ENCODE results near the gene SLU7. TPM values are rescaled to one million over a fixed set of nuclear protein-coding genes. Genes with fewer than 3 reads are reported as not detected.

Gene SLU7
- polyA plus RNA-seq, 1 experiment = 12.5 TPM

DNA sequence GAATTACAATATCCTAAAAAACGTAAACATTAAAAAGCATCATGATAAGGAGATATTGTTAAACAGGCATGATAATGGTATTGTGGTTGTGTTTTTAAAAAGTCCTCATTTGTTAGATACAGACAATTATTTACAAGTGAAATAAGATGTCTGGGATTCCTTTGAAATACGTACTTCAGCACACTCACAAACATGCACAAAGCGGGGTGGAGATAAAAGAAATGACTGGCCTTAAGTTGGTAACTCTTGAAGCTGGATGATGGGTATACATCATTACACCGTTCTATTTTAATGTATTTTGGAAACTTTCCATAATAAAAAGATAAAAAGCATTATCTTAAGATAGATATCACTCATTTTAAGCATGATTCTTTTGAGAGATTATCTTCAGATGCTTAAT is 20.1 kb downstream of the SLU7 start:
- POLR2A ChIA-PET = no interaction called here
- CTCF ChIA-PET = no interaction called here
- DNase-seq (ENCODE audit: low read depth) = no peak
- H3K36me3 ChIP-seq (ENCODE audit: control insufficient read depth, insufficient read depth, low read length) = peaks cover 3% of the 10 kb centered on the region; the same call in 1 of the 2 replicates
- H3K27me3 ChIP-seq (ENCODE audit: control insufficient read depth, insufficient read depth, low read length) = no peaks in the 10 kb centered on the region
- H3K4me3 ChIP-seq (ENCODE audit: low read depth, low read length) = peak overlapping the region; percentile 70
- TF ChIP-seq, protein P1, sequence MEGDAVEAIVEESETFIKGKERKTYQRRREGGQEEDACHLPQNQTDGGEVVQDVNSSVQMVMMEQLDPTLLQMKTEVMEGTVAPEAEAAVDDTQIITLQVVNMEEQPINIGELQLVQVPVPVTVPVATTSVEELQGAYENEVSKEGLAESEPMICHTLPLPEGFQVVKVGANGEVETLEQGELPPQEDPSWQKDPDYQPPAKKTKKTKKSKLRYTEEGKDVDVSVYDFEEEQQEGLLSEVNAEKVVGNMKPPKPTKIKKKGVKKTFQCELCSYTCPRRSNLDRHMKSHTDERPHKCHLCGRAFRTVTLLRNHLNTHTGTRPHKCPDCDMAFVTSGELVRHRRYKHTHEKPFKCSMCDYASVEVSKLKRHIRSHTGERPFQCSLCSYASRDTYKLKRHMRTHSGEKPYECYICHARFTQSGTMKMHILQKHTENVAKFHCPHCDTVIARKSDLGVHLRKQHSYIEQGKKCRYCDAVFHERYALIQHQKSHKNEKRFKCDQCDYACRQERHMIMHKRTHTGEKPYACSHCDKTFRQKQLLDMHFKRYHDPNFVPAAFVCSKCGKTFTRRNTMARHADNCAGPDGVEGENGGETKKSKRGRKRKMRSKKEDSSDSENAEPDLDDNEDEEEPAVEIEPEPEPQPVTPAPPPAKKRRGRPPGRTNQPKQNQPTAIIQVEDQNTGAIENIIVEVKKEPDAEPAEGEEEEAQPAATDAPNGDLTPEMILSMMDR (IDR thresholded peaks at IDR 0.05; ENCODE audit: insufficient read depth, low read depth, low read length) = no peak

DNA sequence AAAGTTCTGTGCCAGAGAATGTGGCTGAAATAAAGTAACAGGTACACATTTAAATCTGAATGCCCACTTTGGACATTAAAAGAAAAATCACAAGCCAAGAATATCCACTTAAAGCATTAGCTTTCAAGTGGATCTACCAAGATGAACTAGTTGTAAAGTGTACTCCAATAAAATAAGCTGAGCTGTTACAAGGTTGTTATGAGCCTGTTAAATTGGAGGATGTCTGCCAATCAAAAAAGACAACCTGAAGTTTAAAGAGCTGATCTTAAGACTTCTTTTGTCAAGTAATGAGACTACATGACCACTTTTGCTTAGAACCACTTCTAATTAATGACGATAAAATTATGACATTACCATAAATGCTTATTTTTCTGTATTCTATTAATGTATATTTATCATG is 21.4 kb downstream of the SLU7 start:
- no peaks in the 10 kb centered on the region for H3K36me3 ChIP-seq (ENCODE audit: control insufficient read depth, insufficient read depth, low read length)
- H3K4me3 ChIP-seq (ENCODE audit: low read depth, low read length) = no peak overlapping the region
- ChIA-PET POLR2A (no interaction called here), CTCF (interaction anchor here (1.6 kb wide), 1 partner anchor 52 kb away, joined by 3 read pairs; no protein-coding TSS in a partner anchor)
- TF ChIP-seq, protein P1 (IDR thresholded peaks at IDR 0.05; ENCODE audit: insufficient read depth, low read depth, low read length) = no peak
- no peak for DNase-seq (ENCODE audit: low read depth)
- no peaks in the 10 kb centered on the region for H3K27me3 ChIP-seq (ENCODE audit: control insufficient read depth, insufficient read depth, low read length)

DNA sequence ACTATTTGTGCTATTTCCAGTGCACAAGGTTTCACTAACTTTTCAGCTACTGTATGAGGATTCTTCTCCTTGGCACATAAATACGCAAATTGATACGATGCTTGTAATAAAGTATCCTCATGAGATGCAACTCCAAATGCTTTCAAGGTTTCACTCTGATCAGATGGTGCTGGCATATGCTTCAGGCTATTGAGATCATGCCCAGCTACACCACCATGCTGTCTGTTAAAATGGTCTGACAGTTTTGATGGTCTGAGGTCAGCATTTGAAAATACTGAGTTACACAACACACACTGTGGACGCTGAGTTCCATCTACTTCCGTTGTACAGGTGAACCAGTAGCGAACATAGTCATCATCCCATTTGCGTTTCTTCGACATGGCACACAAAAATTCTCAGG is 23.8 kb downstream of the SLU7 start:
- ChIA-PET CTCF (interaction anchor here (1.4 kb wide), 1 partner anchor 387 kb away, joined by 3 read pairs; no protein-coding TSS in a partner anchor), POLR2A (no interaction called here)
- DNase-seq (ENCODE audit: low read depth) = no peak
- no peaks in the 10 kb centered on the region for H3K27me3 ChIP-seq (ENCODE audit: control insufficient read depth, insufficient read depth, low read length)
- TF ChIP-seq, protein P1 (IDR thresholded peaks at IDR 0.05; ENCODE audit: insufficient read depth, low read depth, low read length) = no peak
- no peak overlapping the region for H3K4me3 ChIP-seq (ENCODE audit: low read depth, low read length)
- H3K36me3 ChIP-seq (ENCODE audit: control insufficient read depth, insufficient read depth, low read length) = no peaks in the 10 kb centered on the region

DNA sequence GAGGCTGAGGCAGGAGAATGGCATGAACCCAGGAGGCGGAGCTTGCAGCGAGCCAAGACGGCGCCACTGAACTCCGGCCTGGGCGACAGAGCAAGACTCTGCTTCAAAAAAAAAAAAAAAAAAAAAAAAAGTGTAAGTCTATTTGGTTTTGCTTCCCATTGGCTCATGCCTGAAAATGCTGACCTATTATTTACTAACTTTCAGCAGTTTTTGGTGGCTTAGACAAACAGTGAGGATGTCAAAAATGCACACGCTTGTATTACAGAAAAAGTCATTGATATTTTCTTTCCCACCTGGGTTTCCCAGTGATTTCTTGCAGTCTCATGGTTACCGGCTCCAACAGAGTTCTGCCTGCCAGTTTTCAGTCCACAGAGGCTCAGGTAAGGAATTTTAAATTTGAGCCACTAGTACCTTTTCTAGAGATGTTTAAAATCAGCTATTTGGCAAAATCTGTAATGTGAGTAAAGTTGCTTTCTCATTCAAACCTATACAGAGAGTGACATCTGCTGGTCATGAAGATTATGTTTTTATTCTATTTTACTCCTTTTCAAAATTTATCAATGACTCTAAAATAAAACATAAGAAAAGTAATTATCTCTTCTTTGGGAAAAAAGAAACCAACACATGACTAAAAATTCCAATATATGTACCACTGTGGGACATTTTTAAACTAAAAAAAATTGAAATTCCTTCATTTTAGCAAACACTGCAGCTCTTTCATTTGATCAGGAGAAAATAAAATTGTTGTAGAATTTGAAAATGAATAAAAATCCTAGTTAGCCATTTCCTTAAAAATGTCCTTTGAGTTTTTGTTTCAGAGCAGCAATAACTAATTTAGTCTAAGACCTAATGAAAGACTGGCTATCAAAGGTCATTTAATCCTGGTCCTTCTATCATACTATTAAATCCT is 27.8 kb downstream of the SLU7 start:
- DNase-seq (ENCODE audit: low read depth) = no peak
- Histone ChIP-seq H3K27me3 (ENCODE audit: control insufficient read depth, insufficient read depth, low read length) (no peaks in the 10 kb centered on the region), H3K36me3 (ENCODE audit: control insufficient read depth, insufficient read depth, low read length) (no peaks in the 10 kb centered on the region), H3K4me3 (ENCODE audit: low read depth, low read length) (no peak overlapping the region)
- ChIA-PET POLR2A (no interaction called here), CTCF (interaction anchor here (0.6 to 6.2 kb wide), 15 partner anchors 9 to 371 kb away, joined by 3 to 27 read pairs (median 4); partner anchors contain the start of gene C1QTNF2)
- TF ChIP-seq, protein P1 (IDR thresholded peaks at IDR 0.05; ENCODE audit: insufficient read depth, low read depth, low read length) = peak; percentile 51

DNA sequence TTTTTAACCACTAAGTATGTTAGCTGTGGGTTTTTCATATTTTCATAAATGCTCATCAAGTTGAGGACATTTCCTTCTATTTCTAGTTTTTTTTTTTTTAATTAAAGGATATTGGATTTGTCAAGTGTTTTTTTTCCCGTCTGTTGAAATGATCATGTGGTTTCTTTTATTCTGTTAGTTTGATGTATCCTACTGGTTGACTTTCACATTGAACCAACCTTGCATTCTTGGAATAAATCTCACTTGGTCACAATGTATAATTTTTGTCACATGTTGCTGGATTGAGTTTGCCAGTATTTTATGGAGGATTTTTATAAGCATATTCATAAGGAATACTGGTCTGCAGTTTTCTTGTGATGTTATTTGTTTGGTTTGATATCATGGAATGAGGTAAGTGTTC is 31.4 kb downstream of the SLU7 start:
- no peak for DNase-seq (ENCODE audit: low read depth)
- Histone ChIP-seq H3K36me3 (ENCODE audit: control insufficient read depth, insufficient read depth, low read length) (no peaks in the 10 kb centered on the region), H3K4me3 (ENCODE audit: low read depth, low read length) (no peak overlapping the region), H3K27me3 (ENCODE audit: control insufficient read depth, insufficient read depth, low read length) (no peaks in the 10 kb centered on the region)
- TF ChIP-seq, protein P1 (IDR thresholded peaks at IDR 0.05; ENCODE audit: insufficient read depth, low read depth, low read length) = no peak
- CTCF ChIA-PET = no interaction called here
- POLR2A ChIA-PET = no interaction called here

Data from BJ (cell line).